Psoas muscle (tissue), 8 donors: Measurements from ENCODE around the gene CSF3. TPM values are rescaled to one million over a fixed set of nuclear protein-coding genes. Genes with fewer than 3 reads are reported as not detected.

Experiments used
- ATAC-seq, 4 donors: fragments of 200-7000 bp; cut with Tn5 transposase; one replicate each; pipeline ENCODE4 v1.9.1; 2020; ENCODE audit warnings: moderate library complexity in 3 of 4, mild to moderate bottlenecking in 2 of 4
- DNase-seq, 2 donors: peaks; one replicate each; pipeline ENCODE4 v3.0.0-alpha.2; 2020
- H3K27ac ChIP-seq: fragments of 200-600 bp; one replicate; pipeline ENCODE4 v1.8.0; 2022
- H3K27me3 ChIP-seq, 3 donors: fragments of 200-600 bp in 1 of 3; one replicate each; pipeline versions ENCODE4 v1.6.1 to v1.8.0; 2013 to 2022; ENCODE audit warnings: low read length in 2 of 3, mild to moderate bottlenecking in 2 of 3, moderate library complexity in 1 of 3; ENCODE audit not compliant: insufficient read depth in 3 of 3
- H3K36me3 ChIP-seq, 2 donors: fragments of 200-600 bp in 1 of 2; one replicate each; pipeline versions ENCODE4 v1.6.1 to v1.8.0; 2013 to 2022; ENCODE audit warnings: low read depth in 1 of 2, mild to moderate bottlenecking in 1 of 2, moderate library complexity in 1 of 2; ENCODE audit not compliant: insufficient read depth in 1 of 2
- H3K4me1 ChIP-seq: fragments of 200-600 bp; one replicate; pipeline ENCODE4 v1.8.0; 2022
- H3K4me3 ChIP-seq: fragments of 200-600 bp; one replicate; pipeline ENCODE4 v1.8.0; 2022; ENCODE audit warnings: mild to moderate bottlenecking
- H3K9me3 ChIP-seq: fragments of 200-600 bp; one replicate; pipeline ENCODE4 v1.8.0; 2022
- CTCF ChIP-seq: fragments of 200-600 bp; IDR thresholded peaks from one replicate; pipeline ENCODE4 v1.8.0; 2022; ENCODE audit warnings: antibody characterized with exemption
- WGBS, 3 donors: extraction: QIAGEN DNeasy Blood & Tissue Kit; methylation state at CpG; one replicate each; pipeline versions ENCODE4 v1.1.6 to v1.1.7; 2013; 5-methylcytosine and 5-hydroxymethylcytosine counted together
- intact Hi-C, 2 donors: fragments of 100-400 bp; cut with DNase I; formaldehyde crosslinking; loops; one replicate each; pipeline versions ENCODE4 v1.11.0 to v1.14.2; 2022
- polyA plus RNA-seq, 3 donors: library from polyadenylated mRNA; stranded (reverse); fragments of 200-250 nt; gene quantifications; one replicate each; pipeline ENCODE4 v1.2.3, GENCODE V29; 2013
- total RNA-seq, 4 donors: library from RNA; stranded (reverse); fragmentation: NEBNext Ultra II Directional in 2 of 4; extraction: Animal tissue kit (Norgen Biotek cat#: 25700) in 2 of 4; gene quantifications; one replicate each; pipeline versions ENCODE4 v1.2.1 to v1.2.4, GENCODE V29; 2021 to 2023
- donor health status: healthy with polysubstance abuse.
- donor health status: DM: no; HTN: no; CAD: no; lungs with moderate emphysema.
- donor health status: Bipolar disorder and iron deficiency.
- donor health status: healthy.
- donor health status: DM: yes; HTN: yes; CAD: no.
- donor health status: DM: no; HTN: no; CAD: no.
- donor health status: DM: no; HTN: no; CAD: no.
- donor health status: DM: yes; HTN: yes; CAD: no.

CSF3 gene
- total and polyA plus RNA-seq, 7 donors: 0.30 to 46.2 (median 3.9) TPM

GRCh38 chr17:40019140-40019991 is 4.1 kb downstream of the CSF3 start:
- peak; percentile 81 to 93 for DNase-seq
- Histone ChIP-seq H3K4me3 (no peak overlapping the region), H3K36me3 (peaks cover 0 to 42% of the 10 kb centered on the region in 2 donors), H3K4me1 (peaks cover 84% of the 10 kb centered on the region), H3K9me3 (no peaks in the 10 kb centered on the region), H3K27ac (peak overlapping the region; percentile 87), H3K27me3 (no peaks in the 10 kb centered on the region)
- TF ChIP-seq CTCF: no peak
- WGBS, 3 donors: 44 to 61% (median 48%) methylated on average over 24 of the region's 24 CpGs
- peak; percentile 46 to 56 (median 48) for ATAC-seq
- intact Hi-C loops: loop anchor here (5.0 to 10.0 kb wide), 3 partner anchors 68 to 275 kb away; no protein-coding TSS in a partner anchor

- no peak for TF ChIP-seq CTCF
- intact Hi-C loops: no loop called here
- Histone ChIP-seq H3K27me3 (no peaks in the 10 kb centered on the region), H3K36me3 (peaks cover 0 to 49% of the 10 kb centered on the region in 2 donors), H3K4me3 (no peak overlapping the region), H3K9me3 (no peaks in the 10 kb centered on the region), H3K4me1 (peaks cover 77% of the 10 kb centered on the region), H3K27ac (peak overlapping the region; percentile 87)
- DNase-seq (no peak), ATAC-seq (no peak)
- 81 to 91% (median 82%) methylated on average over 13 of the region's 13 CpGs for WGBS, 3 donors
Observed at GRCh38 chr17:40020146-40020545, 4.9 kb downstream of the CSF3 start.

- Histone ChIP-seq H3K4me1 (peaks cover 75% of the 10 kb centered on the region), H3K4me3 (no peak overlapping the region), H3K36me3 (peaks cover 0 to 63% of the 10 kb centered on the region in 2 donors), H3K27me3 (no peaks in the 10 kb centered on the region), H3K9me3 (no peaks in the 10 kb centered on the region), H3K27ac (peak overlapping the region; percentile 87)
- ATAC-seq: peak; percentile 14 to 56 (median 41)
- intact Hi-C loops: no loop called here
- no peak for TF ChIP-seq CTCF
- peak; percentile 71 to 88 for DNase-seq
- 63 to 69% (median 68%) methylated on average over 9 of the region's 9 CpGs for WGBS, 3 donors
Observed at GRCh38 chr17:40021451-40021971, 6.3 kb downstream of the CSF3 start.

- ATAC-seq: no peak
- Histone ChIP-seq H3K36me3 (peaks cover 0 to 69% of the 10 kb centered on the region in 2 donors), H3K4me1 (peaks cover 72% of the 10 kb centered on the region), H3K4me3 (no peak overlapping the region), H3K27ac (peak overlapping the region; percentile 87), H3K9me3 (no peaks in the 10 kb centered on the region), H3K27me3 (no peaks in the 10 kb centered on the region)
- WGBS, 3 donors: 87 to 88% (median 87%) methylated on average over 9 of the region's 9 CpGs
- no peak for TF ChIP-seq CTCF
- no peak for DNase-seq
- intact Hi-C loops: no loop called here
Observed at GRCh38 chr17:40022497-40022896, 7.3 kb downstream of the CSF3 start.
